Activated naive CD8-positive, alpha-beta T cell treated with anti-CD3 and anti-CD28 coated beads, Interleukin-2, amount 50 U/mL, for 16 hours (primary cell): ENCODE data around the gene SMIM33.
A peak's percentile ranks its signal among the peaks of the same experiment; 100 is the strongest.
"Not testable (repeated sequence)": the region's sequence is repeated elsewhere in the genome, so short reads cannot be mapped to it uniquely, and the experiment has no call there.

ENCODE experiments used
- DNase-seq: peaks from one replicate; pipeline ENCODE4 v3.0.0-alpha.2; 2020; ENCODE audit warnings: low read depth, low spot score

The SMIM33 gene

GRCh38 chr5:139457241-139457640, 13.6 kb upstream of the SMIM33 start:
- no peak for DNase-seq

- no peak for DNase-seq
Measured at GRCh38 chr5:139457653-139458306, 13.0 kb upstream of the SMIM33 start.

GRCh38 chr5:139458580-139459407, 12.0 kb upstream of the SMIM33 start:
- DNase-seq: peak; percentile 29

- DNase-seq: no peak
Measured at GRCh38 chr5:139459451-139459934, 11.3 kb upstream of the SMIM33 start.

- no peak for DNase-seq
Measured at GRCh38 chr5:139460455-139460854, 10.3 kb upstream of the SMIM33 start.

- no peak for DNase-seq
Measured at GRCh38 chr5:139461176-139461575, 9.6 kb upstream of the SMIM33 start.

GRCh38 chr5:139461698-139462097, 9.1 kb upstream of the SMIM33 start:
- no peak for DNase-seq

- DNase-seq: no peak
Measured at GRCh38 chr5:139462586-139463276, 8.1 kb upstream of the SMIM33 start, which contains the start of gene ECSCR. Gene ECSCR, minus strand, starts transcription at chr5:139462743. Its CDS starts 73 bp downstream, at chr5:139462670.

- DNase-seq: no peak
Measured at GRCh38 chr5:139468421-139468931, 2.3 kb upstream of the SMIM33 start.

- DNase-seq: no peak
Measured at GRCh38 chr5:139472386-139473030, 1.7 kb downstream of the SMIM33 start.

- DNase-seq: no peak
Measured at GRCh38 chr5:139473105-139473504, 2.3 kb downstream of the SMIM33 start.

- no peak for DNase-seq
Measured at GRCh38 chr5:139473565-139473964, 2.8 kb downstream of the SMIM33 start.

GRCh38 chr5:139474890-139475791, 4.3 kb downstream of the SMIM33 start:
- no peak for DNase-seq

GRCh38 chr5:139475865-139476617, 5.2 kb downstream of the SMIM33 start:
- no peak for DNase-seq

GRCh38 chr5:139478657-139479423, 8.0 kb downstream of the SMIM33 start:
- not testable (repeated sequence) for DNase-seq

- DNase-seq: not testable (repeated sequence)
Measured at GRCh38 chr5:139479729-139480128, 8.9 kb downstream of the SMIM33 start.

GRCh38 chr5:139481122-139481533, 10.3 kb downstream of the SMIM33 start:
- DNase-seq: no peak

- DNase-seq: no peak
Measured at GRCh38 chr5:139481580-139482049, 10.8 kb downstream of the SMIM33 start.
